Fibroblast of skin of abdomen (primary cell): ENCODE results near the gene HNRNPL.
"Not testable (repeated sequence)": the region's sequence is repeated elsewhere in the genome, so short reads cannot be mapped to it uniquely, and the experiment has no call there.

Experiments
- DNase-seq: peaks from one replicate; pipeline ENCODE4 v3.0.0-alpha.2; 2013

The HNRNPL gene

DNA sequence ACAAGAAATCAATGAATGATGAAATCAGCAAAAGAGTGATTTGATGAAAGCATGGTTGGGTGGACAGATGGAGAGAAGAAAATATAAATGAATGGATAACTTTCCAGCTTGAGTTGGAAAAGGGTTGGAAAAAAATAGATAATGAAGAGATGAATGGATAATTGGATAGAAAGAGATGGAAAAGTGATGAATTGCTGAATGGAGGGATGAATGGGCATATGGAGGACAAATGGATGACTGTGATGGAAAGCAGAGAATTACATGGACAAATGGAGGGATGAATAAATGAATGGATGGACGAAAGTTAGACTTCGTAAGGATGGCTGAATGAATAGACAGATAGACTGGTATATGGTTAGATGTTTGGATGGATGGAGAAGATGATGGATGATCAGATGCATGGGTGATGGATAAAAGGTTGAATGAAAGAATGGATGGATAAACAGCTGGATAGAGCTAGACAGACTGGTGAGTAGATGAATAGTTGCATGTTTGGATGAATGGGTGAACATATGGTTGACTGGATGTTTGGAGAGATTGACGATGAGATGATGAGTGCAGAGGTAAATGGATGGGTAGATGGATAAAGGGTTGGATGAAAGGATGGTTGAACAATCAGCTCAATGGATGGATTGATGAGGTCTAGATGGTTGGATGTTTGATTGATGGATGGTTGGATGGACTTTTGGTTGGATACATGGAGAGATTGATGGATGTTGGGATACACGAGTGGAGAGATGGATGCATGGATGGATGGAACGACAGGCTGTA, 49.0 kb downstream of the HNRNPL start:
- no peak for DNase-seq

DNA sequence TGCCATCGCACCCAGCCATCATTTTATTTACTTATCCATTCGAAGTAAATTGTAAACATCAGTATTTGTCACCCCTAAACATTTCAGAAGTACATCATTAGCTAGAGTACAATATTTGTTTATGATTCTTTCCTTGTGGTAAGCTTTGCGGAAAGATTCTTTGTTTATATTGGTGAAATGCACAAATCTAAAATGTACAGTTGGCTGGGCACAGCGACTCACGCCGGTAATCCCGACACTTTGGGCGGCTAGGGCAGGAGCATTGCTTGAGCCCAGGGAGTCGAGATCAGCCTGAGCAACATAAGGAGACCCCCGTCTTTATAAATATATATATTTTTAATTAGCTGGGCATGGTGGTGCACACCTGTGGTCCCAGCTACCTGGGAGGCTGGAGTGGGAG, 50.7 kb downstream of the HNRNPL start:
- no peak for DNase-seq

DNA sequence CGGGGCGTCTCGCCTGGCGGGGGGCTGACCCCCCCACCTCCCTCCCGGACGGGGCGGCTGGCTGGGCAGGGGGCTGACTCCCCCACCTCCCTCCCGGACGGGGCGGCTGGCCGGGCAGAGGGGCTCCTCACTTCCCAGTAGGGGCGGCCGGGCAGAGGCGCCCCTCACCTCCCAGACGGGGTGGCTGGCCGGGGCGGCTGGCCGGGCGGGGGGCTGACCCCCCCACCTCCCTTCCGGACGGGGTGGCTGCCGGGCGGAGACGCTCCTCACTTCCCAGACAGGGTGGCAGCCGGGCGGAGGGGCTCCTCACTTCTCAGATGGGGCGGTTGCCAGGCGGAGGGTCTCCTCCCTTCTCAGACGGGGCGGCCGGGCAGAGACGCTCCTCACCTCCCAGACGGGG, 52.0 kb downstream of the HNRNPL start:
- DNase-seq: not testable (repeated sequence)

DNA sequence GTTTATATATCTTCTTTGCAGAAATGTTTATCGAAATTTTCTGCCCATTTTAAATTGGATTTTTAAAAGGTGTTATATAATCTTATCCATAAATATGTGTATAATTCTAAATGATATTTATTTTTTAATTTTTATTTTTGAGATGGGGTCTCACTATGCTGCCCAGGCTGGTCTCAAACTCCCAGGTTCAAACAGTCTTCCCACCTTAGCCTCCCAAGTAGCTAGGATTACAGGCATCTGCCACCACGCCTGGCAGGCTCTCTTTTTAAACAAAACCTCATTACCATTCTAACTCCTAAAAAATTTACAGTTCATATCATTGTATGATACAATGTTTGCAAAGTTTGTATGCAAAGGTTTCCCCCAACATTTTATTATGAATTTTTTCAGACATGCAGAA, 53.6 kb downstream of the HNRNPL start:
- no peak for DNase-seq

DNA sequence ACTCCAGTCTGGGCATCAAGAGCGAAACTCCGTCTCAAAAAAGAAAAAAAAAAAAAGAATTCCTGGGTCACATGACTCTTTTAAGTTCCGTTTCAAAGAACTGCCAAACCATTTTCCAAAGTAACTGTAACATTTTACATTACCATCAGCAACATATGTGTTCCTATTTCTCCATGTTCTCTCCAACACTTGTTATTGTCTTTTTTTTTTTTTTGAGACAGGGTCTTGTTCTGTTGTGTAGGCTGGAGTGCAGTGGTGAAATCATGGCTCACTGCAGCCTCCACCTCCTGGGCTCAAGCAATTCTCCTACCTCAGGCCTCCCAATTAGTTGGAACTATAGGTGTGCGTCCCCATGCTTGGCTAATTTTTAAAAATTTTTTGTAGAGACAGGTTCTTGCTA, 54.2 kb downstream of the HNRNPL start:
- no peak for DNase-seq

DNA sequence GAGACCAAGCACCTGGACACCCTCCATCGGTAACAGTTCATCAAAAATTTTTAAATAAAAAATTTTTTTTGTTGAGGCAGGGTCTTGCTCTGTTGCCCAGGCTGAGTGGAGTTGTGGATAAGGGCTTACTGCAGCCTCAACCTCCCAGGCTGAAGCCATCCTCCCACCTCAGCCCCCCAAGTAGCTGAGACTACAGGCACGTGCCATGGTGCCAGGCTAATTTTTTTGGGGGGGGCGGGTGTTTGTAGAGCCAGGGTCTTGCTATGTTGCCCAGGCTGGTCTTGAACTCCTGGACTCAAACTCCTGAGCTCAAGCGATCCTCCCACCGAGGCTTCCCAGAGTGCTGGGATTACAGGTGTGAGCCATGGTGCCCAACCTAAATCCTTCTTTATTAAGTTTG, 56.1 kb downstream of the HNRNPL start:
- no peak for DNase-seq

DNA sequence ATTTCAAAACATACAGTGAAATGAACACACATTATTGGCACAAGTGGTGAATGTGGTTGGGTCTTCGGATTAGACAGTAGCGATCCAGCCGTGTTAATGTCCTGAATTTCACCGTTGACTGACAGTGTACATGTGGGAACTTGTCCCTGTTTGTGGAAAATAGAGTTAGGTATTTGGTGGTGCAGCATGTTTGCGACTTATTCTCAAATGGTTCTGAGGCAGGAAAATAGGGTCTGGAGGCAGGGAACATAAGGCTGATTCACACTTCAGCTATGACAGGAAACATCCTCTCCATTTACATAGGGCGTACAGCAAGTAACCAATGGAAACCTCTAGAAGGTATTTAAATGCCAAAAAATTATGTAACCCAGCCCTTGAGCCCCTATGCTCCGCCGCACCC, 56.6 kb downstream of the HNRNPL start:
- DNase-seq: peak; percentile 50

DNA sequence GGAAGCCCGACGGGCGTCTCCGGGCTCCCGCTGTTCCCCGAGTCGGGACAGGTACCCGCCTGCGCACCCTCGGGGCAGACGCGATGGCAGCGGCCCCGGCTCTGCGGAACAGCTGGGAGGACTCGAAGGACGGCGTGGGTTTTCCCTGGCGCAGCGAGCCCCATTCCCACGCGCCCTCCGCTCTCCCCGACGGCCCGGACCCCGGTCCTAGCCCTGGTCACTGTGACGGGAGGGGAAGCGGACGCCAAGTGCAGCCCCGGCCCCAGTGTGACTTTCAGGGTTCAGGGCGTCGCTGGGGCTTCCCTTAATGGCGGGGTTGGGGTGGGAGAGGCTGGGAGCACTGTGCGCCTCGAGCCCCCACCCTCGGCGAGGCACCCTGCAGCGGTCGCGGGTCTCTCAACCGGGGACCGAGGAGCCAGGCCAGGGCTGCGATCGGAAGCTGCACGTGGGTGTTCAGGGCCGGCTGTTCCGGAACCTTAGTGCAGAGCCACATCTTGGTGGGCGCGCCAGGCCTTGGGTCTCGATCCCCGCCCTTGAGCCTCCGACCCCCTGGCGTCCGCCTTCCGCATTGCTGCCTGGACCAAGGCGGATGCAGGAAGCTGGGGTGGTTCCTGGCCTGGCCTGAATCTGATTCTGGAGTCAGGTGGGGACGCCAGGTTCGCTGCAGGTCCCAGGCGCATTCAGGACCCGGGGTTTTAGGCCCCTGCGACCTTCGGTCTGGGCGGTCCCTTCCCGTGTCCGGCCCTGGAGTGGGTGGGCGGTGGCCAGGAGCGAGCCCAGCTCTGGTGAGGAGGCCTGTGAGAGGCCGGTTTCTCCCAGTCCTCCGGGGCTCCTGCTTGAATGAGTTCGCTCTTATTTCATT, 57.3 kb downstream of the HNRNPL start:
- peak; percentile 8 for DNase-seq

DNA sequence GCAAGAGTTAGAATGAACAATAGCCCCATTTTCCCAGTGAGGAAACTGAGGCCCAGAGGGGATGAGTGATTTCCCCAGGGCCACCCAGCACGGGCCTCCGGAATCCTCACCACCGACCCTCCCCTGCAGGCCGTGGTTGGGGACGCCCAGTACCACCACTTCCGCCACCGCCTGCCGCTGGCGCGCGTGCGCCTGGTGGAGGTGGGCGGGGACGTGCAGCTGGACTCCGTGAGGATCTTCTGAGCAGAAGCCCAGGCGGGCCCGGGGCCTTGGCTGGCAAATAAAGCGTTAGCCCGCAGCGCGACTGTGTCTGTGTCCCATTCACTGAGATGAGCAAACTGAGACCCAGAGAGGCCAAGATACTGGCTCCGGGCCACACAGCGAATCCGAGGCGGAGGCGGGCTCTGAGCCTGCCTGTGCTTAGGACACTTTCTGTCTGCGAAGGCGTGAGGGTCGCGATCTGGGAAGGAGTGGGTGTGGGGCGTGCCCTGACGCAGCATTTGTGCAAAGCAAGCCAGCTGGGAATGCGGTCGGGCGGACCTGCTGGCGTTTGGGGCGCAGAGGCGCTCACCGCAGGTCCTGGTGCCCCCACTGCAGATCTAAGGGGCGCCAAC, 58.2 kb downstream of the HNRNPL start:
- not testable (repeated sequence) for DNase-seq

DNA sequence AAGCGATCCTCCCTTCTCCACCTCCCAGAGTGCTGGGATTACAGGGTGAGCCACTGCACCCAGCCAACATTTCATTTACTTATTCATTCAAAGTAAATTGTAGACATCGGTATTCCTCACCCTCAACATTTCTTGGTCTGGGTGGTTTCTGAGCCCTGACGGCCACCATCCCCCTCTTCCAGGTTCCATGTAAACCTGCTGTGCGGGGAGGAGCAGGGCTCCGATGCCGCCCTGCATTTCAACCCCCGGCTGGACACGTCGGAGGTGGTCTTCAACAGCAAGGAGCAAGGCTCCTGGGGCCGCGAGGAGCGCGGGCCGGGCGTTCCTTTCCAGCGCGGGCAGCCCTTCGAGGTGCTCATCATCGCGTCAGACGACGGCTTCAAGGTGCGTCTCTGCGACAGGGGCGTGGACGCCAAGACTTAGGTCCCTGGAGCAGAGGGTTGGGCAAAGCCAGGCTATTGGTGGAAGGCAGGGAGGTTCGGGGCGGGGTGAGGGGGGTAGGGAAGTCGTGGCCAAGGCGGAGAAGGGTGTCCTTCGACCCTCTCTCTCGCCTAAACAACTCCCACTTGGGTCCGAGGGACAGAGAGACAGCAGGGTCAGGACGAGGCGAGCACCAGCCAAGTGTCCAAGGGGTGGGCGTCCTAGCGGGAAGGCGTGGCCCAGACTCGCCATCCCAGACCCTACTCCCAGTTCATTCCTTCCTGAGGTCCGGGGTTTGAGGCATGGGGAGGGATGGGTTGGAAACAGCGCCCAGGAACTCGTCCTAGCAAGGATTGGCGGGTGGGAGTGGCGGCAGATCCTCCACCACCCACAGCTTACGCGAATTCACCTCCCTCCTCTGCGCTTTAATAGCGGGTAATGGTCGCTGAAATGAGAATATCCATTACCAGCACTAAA, 59.0 kb downstream of the HNRNPL start:
- DNase-seq: not testable (repeated sequence)

DNA sequence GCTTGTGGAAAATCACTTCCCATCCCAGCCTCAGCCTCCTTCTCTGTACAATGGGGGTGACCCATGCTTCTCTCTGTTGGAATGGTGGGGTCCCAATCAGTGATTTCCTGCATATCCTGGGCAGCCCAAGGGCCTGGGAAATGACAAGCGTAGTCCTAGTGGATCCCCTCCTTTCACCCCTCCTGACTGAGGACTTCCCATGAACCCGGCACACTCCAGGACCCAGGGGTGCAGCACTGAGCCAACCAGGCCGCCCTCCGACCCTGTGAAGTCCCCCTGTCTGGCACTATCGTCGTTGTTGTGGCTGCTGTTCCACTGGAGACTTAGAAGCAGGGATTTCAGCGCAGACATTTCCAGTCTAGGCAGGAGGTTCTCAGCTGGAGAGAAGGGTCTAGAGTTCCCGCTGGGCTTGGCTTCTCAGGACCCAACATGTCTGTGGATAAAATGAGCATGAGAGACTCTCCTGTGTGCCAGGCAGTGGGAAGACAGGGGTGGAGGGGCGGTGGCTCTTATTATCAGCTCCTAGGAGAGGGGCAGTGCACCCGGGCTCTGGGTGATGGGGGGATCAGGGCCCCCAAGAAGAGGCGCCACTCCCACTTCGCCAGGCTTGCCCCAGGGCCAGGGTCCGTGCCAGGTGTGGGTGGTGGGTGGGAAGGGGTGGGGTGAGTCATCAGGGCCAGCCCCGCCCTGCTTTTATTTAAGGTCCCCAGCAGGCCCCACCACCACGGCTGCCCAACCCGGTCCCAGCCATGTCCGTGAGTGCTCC, 61.1 kb downstream of the HNRNPL start, which contains the start of gene LGALS7B:
Gene LGALS7B, plus strand, starts transcription at position 723 of the 766 bp plus-strand sequence. Its CDS starts 27 bp downstream, at position 750.
- DNase-seq: no peak

DNA sequence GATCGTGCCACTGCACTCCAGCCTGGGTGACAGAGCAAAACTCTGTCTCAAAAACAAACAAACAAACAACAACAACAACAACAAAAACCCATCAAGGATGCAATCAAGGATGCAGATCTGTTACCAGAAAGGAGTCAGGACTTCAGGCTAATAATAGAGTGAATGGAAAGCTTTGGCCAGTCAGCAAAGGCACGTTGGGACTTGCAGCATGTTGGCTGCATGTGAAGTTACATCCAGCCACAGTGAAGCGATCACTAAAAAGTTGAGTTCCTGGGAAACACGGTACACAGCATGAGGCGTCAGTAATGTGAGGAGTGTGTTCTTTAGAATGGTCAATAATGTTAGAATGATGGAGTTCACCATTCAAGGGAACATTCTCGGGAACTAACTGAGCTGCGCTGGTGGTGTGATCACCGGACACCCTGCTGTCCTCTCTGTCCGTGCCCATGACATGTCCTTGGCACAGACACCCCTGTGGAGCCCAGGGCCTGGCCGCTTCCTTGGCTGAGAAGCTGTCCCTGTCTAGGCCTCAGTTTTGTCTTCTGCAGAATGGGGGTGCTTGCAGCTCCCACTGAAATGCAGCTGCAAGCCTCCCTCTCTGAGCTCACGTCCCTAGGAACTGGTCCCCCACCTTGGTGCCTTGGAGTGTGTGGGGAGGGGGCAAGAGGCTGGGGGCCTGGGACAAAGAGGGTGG, 63.1 kb downstream of the HNRNPL start:
- no peak for DNase-seq
